HG03108 (cell line): ENCODE data around the gene APOA4.

Source experiments
- ATAC-seq: cut with Tn5 transposase; IDR thresholded peaks from one replicate; pipeline ENCODE4 v1.9.1; 2021; ENCODE audit warnings: moderate library complexity; ENCODE audit not compliant: unreplicated experiment

The APOA4 gene

GRCh38 chr11:116823031-116823843, at the start of gene APOA4:
APOA4 (minus strand) TSS chr11:116823304; CDS start chr11:116823191, 113 bp downstream.
- ATAC-seq: no peak

DNA sequence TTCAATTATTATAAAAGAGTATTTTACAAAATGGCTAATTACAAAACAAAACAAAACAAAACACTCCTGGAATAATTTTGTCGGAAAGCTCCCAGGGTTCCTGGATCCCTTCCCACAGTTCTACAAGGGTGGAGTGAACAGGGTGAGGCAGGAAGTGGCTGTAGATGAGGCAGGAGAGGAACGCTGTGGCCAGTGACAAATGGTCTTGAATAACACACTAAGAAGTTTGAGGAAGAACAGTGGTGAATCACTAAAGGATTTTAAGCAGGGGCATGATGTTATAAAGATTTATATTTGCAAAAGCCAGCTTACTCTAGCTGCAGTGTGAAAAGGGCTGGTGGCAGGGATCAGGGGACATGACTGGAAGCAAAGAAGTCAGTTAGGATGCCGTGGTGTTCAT, 48.1 kb upstream of the APOA4 start:
- no peak for ATAC-seq

GRCh38 chr11:116870054-116870453, 47.0 kb upstream of the APOA4 start:
- ATAC-seq: no peak

GRCh38 chr11:116869610-116870009, 46.5 kb upstream of the APOA4 start:
- ATAC-seq: no peak

DNA sequence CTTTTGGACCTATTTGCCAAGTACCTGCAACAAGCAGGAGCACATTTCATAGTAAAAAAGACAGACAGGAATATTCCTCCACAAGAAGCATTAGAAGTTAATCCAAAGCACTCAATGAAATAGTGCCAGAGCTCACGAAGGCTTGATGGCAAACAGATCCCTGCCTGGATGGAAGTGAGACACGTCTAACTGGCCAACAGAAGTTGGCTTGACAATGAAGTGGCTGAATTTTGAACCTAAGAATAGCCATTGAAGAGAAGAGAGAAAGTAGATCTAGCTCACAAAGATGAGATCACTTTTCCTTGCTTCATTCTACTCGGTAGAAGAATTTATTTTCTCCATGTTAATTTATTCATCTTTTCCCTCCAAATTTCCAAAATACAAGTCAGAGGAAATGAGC, 45.0 kb upstream of the APOA4 start:
- no peak for ATAC-seq

DNA sequence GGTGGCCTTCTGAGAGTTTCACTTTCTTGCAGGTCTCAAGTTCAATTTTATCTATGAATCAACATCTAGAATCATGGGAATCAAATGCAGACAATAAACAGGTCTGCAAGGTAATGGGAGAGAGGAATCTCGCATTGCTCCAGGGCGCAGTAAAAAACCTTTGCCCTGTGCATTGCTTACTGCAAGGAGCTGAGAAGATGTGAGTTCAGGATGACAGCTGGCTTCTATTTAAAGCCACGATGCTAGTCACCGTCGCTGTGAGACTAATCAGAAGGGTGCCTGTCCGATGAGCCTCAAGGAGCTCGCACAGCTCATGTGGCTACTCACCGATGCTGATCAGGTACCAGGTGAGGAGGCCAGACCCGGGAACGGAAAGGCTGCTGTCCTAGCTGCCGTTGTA, 44.5 kb upstream of the APOA4 start:
- ATAC-seq: no peak

- no peak for ATAC-seq
These were observed 43.8 kb upstream of the APOA4 start for GRCh38 chr11:116866804-116867455.

GRCh38 chr11:116865696-116866095, 42.6 kb upstream of the APOA4 start:
- ATAC-seq: no peak

- no peak for ATAC-seq
These were observed 41.4 kb upstream of the APOA4 start for GRCh38 chr11:116864531-116864930.

DNA sequence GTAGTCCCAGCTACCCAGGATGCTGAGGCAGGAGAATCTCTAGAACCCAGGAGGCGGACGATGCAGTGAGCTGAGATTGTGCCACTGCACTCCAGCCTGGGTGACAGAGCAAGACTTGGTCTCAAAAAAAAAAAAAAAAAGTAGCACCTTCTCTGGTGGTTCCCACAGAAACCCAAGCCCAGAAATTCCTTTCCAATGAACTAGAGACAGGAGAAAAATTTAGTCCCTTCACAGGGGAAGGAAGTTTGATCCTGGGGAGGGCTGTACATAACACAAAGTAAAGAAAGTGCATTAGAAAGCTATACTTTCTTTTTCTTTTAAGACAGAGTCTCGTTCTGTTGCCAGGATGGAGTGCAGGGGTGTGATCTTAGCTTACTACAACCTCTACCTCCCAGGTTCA, 39.8 kb upstream of the APOA4 start:
- no peak for ATAC-seq

DNA sequence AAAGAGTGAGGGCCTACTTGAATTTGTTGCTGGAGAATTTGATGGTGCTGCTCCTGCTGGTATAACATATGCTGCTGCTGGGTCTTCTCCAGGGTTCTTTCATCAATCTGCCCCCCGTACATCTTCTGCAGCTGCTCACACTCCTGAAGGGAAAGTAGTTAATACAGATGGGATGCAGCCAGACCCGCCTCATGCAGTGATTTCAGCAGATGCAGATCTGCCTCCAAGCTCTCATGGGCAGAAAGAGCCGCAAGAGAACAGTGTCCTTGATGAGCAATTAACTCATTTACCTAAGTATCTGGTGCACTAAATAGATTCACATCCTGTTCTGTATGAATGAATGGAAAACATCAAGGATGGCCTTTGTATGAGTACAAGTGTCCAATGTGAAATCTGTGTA, 39.1 kb upstream of the APOA4 start:
- no peak for ATAC-seq

DNA sequence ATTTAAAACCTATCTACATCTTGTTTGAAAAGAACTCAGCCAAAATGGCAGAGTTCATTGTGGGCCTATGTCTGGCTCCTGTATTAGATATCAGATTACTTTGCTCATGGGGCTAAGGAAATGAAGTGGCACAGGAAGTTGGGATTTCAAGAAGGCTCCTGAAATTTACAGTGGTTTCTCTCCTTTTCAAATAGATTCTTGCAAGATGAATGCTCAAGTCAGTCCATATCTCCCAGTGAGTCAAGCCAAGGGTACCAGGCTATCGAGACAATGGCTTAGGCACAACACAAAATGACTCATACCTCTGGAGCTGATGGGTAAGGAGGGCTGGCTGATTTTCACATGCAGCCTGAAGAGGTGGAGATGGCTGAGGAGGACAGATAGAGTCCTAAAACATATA, 38.4 kb upstream of the APOA4 start:
- ATAC-seq: no peak

- no peak for ATAC-seq
These were observed 37.2 kb upstream of the APOA4 start for GRCh38 chr11:116860303-116860702.

GRCh38 chr11:116859175-116859574, 36.1 kb upstream of the APOA4 start:
- ATAC-seq: no peak

- ATAC-seq: no peak
These were observed 34.8 kb upstream of the APOA4 start for GRCh38 chr11:116857936-116858335.

DNA sequence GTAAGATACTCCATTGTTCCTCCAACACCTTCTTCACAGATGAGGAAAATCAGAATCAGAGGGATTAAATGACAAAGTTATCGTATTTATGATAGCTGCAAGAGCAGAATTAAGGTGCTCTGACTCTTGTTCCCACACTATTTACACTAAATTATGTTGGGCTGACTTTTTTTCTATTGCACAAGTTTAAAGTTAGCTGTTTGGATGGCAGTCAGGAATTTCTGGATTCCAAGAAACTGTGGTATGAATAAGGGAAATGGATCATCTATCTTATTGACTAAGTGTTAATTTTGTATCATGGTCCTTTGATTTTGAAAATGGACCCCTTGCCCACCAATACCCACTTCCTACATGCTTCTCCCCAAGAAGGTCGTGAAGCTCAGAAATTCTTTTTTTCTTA, 34.2 kb upstream of the APOA4 start:
- ATAC-seq: no peak

DNA sequence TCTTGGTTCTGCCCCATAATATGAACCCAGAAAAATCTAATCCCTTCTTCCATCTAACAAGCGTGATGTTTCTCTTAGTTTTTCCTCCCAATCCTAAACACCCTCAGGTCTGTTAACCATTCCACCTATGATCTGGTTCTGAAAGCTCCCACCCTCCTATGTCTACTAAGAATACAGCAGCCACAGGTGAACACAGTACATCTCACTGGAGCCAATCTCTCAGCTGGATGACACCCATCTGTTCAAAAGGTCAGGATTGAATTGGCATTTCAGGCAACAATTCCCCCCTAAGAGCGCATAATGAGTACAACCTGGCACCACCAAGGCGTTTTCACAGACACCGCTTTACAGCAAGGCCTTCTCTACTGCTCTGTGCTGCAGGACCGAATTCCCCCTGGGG, 33.3 kb upstream of the APOA4 start:
- no peak for ATAC-seq

DNA sequence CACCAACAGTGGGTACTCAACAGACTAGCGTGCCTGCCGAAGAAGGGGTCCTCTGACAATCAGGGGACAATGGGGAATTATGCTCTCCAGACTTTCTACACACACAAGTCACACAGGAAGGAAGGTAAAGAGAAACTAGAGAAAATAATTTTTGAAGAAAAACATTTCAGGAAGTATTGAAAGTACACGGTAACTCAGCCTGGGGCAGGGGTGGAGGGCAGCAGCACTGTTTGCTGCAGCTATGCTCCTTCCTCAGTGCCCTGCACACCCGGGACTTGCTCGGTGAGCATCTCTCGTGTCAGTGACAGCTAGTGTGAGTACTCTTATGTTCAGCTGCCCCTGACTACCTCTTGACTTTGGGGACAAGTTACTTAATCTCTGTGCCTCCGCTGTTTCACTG, 32.3 kb upstream of the APOA4 start:
- ATAC-seq: no peak

GRCh38 chr11:116853461-116854073, 30.5 kb upstream of the APOA4 start:
- ATAC-seq: peak; percentile 93

- ATAC-seq: peak; percentile 52
These were observed 29.3 kb upstream of the APOA4 start for GRCh38 chr11:116852261-116853031.

- ATAC-seq: no peak
These were observed 28.5 kb upstream of the APOA4 start for GRCh38 chr11:116851626-116852025.
